SKM-1 treated with dmso at 0.1 percent for 144 hours (cell line): ENCODE data around the gene USP6.
"Not testable (repeated sequence)": the region's sequence is repeated elsewhere in the genome, so short reads cannot be mapped to it uniquely, and the experiment has no call there.

ENCODE experiments used
- DNase-seq: peaks from one replicate; lab custom pipeline; 2025; ENCODE audit not compliant: unreplicated experiment; lab: John Stamatoyannopoulos, UW

Gene USP6

GRCh38 chr17:5184288-5184687, 68.5 kb downstream of the USP6 start:
- DNase-seq, result no peak

- DNase-seq, result peak; percentile 76
Measured at GRCh38 chr17:5191541-5192417, 75.9 kb downstream of the USP6 start, which contains the start of gene ZNF594. Gene ZNF594 (minus strand): TSS chr17:5191868. CDS start chr17:5184256, 7,612 bp downstream.

GRCh38 chr17:5194346-5194745, 78.5 kb downstream of the USP6 start:
- no peak for DNase-seq

- DNase-seq, result no peak
Measured at GRCh38 chr17:5198472-5198871, 82.6 kb downstream of the USP6 start.

GRCh38 chr17:5200360-5200759, 84.5 kb downstream of the USP6 start:
- no peak for DNase-seq

GRCh38 chr17:5201011-5201410, 85.2 kb downstream of the USP6 start:
- DNase-seq, result no peak

- no peak for DNase-seq
Measured at GRCh38 chr17:5203178-5203907, 87.5 kb downstream of the USP6 start.

GRCh38 chr17:5203908-5204294, 88.1 kb downstream of the USP6 start:
- DNase-seq, result no peak

- no peak for DNase-seq
Measured at GRCh38 chr17:5209396-5209795, 93.6 kb downstream of the USP6 start.

- DNase-seq, result no peak
Measured at GRCh38 chr17:5210091-5210490, 94.3 kb downstream of the USP6 start.

- DNase-seq, result no peak
Measured at GRCh38 chr17:5210614-5211252, 94.9 kb downstream of the USP6 start.

GRCh38 chr17:5211458-5211857, 95.6 kb downstream of the USP6 start:
- DNase-seq, result no peak

GRCh38 chr17:5217562-5217961, 101.7 kb downstream of the USP6 start:
- DNase-seq, result not testable (repeated sequence)

- DNase-seq, result no peak
Measured at GRCh38 chr17:5219536-5219935, 103.7 kb downstream of the USP6 start.

- no peak for DNase-seq
Measured at GRCh38 chr17:5220074-5220473, 104.2 kb downstream of the USP6 start.

- not testable (repeated sequence) for DNase-seq
Measured at GRCh38 chr17:5221912-5222311, 106.1 kb downstream of the USP6 start.
